GM21526 (cell line): Measurements from ENCODE around the gene NKX3-2.

ENCODE experiments used
- ATAC-seq: cut with Tn5 transposase; IDR thresholded peaks from one replicate; pipeline ENCODE4 v1.9.1; 2021; ENCODE audit warnings: moderate library complexity; ENCODE audit not compliant: unreplicated experiment, low FRiP score

NKX3-2 gene

DNA sequence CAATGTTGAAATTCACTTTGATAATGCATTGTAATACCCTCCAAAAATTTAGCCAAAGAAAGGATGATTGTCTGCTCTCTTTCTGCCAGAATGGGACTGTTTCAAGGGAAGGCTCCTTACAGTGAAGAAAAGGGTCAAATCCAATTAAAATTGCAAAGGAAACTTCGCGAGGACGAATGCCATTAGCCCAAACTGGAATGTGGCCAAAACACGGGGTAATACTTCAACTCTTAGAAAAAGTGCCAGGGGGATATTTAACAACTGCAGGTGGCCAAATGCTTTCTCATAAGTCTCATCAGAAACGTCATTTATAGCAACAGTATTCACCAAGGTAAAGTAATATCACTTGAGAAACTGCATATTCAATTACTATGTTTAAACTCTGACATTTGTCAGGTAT lies 29.0 kb downstream of the NKX3-2 start:
- ATAC-seq: no peak

- ATAC-seq: no peak
Observed at GRCh38 chr4:13514722-13515121, 29.6 kb downstream of the NKX3-2 start.

- no peak for ATAC-seq
Observed at GRCh38 chr4:13511101-13511500, 33.2 kb downstream of the NKX3-2 start.

GRCh38 chr4:13509442-13509841 lies 34.9 kb downstream of the NKX3-2 start:
- no peak for ATAC-seq

GRCh38 chr4:13504374-13504773 lies 39.9 kb downstream of the NKX3-2 start:
- ATAC-seq: no peak

GRCh38 chr4:13498469-13498868 lies 45.8 kb downstream of the NKX3-2 start:
- no peak for ATAC-seq

GRCh38 chr4:13496605-13497004 lies 47.7 kb downstream of the NKX3-2 start:
- no peak for ATAC-seq

GRCh38 chr4:13495753-13496152 lies 48.6 kb downstream of the NKX3-2 start:
- no peak for ATAC-seq

GRCh38 chr4:13493793-13494192 lies 50.5 kb downstream of the NKX3-2 start:
- no peak for ATAC-seq

DNA sequence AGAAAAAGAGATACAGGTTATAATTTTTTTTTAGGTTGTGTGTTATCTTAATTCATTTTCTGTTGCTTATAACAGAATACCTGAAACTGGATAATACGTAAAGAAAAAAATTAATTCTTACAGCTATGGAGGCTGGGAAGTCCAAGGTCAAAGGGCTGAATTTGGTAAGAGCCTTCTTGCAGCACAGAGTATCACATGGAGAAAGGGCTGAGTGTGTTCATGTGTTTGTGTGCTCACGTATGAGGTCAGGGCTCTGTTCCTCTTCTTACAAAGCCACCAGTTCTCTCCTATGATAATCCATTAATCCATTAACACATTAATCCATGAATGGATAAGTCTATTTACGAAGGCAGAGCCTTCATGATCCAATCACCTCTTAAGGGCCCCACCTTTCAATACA lies 51.6 kb downstream of the NKX3-2 start:
- ATAC-seq: no peak
